Body of pancreas (tissue), 4 donors: Measurements from ENCODE around the gene S100A13.

ENCODE experiments used
- CTCF ChIP-seq, 7 experiments: fragments of 450-650 bp in 4 of 7; fragments of 200-600 bp in 3 of 7; sonication (generic) in 3 of 7; IDR thresholded peaks; one replicate each; pipeline ENCODE4 v1.5.1; 2016 to 2019; ENCODE audit warnings: antibody characterized with exemption in 7 of 7
- POLR2A ChIP-seq, 3 donors: fragments of 450-650 bp; IDR thresholded peaks; one replicate each; pipeline ENCODE4 v1.6.1; 2016; ENCODE audit warnings: antibody characterized with exemption in 3 of 3, mild to moderate bottlenecking in 2 of 3

GRCh38 chr1:153649863-153650235 lies 22.5 kb upstream of the S100A13 start:
- TF ChIP-seq CTCF (IDR thresholded peaks at IDR 0.05) (no peak), POLR2A (IDR thresholded peaks at IDR 0.05) (no peak)
